ENCODE results near the gene USH2A.

USH2A gene

GRCh38 chr1:216270086-216270773 is 153.0 kb downstream of the USH2A start:
- TF ChIP-seq, protein P1, sequence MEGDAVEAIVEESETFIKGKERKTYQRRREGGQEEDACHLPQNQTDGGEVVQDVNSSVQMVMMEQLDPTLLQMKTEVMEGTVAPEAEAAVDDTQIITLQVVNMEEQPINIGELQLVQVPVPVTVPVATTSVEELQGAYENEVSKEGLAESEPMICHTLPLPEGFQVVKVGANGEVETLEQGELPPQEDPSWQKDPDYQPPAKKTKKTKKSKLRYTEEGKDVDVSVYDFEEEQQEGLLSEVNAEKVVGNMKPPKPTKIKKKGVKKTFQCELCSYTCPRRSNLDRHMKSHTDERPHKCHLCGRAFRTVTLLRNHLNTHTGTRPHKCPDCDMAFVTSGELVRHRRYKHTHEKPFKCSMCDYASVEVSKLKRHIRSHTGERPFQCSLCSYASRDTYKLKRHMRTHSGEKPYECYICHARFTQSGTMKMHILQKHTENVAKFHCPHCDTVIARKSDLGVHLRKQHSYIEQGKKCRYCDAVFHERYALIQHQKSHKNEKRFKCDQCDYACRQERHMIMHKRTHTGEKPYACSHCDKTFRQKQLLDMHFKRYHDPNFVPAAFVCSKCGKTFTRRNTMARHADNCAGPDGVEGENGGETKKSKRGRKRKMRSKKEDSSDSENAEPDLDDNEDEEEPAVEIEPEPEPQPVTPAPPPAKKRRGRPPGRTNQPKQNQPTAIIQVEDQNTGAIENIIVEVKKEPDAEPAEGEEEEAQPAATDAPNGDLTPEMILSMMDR (IDR thresholded peaks at IDR 0.05; ENCODE audit: low read depth, low read length, missing control alignments) = no peak
- DNase-seq (ENCODE audit: extremely low read depth, low read depth) = no peak
- H3K4me3 ChIP-seq (replicated peaks; ENCODE audit: low read depth, low read length) = no peak overlapping the region

DNA sequence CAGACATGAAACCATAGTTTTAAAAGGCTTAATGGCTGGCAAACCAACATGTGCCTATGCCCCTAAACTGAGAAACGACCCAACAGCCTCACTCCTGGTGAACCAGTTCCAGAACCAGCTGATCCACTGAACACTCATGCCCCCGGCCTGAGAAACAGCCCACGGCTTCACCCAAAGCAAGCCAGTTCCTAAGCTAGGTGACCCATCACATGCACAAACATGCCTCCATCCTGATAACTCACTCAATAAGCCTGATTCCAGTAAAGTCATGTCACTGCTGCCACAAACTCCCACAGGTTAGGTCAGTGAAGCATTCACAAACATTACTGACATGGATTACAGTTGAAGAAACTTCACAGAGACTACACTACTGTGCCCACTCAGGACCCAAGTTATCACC is 161.6 kb downstream of the USH2A start:
- no peak overlapping the region for H3K4me3 ChIP-seq (replicated peaks; ENCODE audit: low read depth, low read length)
- TF ChIP-seq, protein P1 (IDR thresholded peaks at IDR 0.05; ENCODE audit: low read depth, low read length, missing control alignments) = no peak
- no peak for DNase-seq (ENCODE audit: extremely low read depth, low read depth)

DNA sequence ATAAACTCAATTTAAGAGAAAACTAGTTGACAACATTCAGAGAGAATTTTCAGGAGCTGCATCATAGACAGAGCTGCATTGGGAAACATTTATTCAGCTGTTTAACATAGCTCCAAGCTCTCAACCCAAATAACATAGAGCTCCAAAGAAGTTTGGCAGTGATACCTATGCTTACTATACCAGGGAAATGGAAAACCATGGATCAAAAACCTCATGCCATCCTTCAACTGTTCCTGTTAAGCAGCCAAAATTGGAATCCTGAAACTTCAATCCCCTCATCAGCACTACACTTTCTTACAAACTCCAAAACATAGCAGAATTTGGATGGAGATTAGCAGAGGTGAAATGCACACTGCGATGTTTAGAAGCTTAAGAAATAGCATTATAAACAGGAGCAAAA is 164.4 kb downstream of the USH2A start:
- TF ChIP-seq, protein P1 (IDR thresholded peaks at IDR 0.05; ENCODE audit: low read depth, low read length, missing control alignments) = no peak
- no peak for DNase-seq (ENCODE audit: extremely low read depth, low read depth)
- H3K4me3 ChIP-seq (replicated peaks; ENCODE audit: low read depth, low read length) = no peak overlapping the region

GRCh38 chr1:216258386-216258785 is 164.9 kb downstream of the USH2A start:
- no peak overlapping the region for H3K4me3 ChIP-seq (replicated peaks; ENCODE audit: low read depth, low read length)
- no peak for DNase-seq (ENCODE audit: extremely low read depth, low read depth)
- TF ChIP-seq, protein P1 (IDR thresholded peaks at IDR 0.05; ENCODE audit: low read depth, low read length, missing control alignments) = no peak

- no peak overlapping the region for H3K4me3 ChIP-seq (replicated peaks; ENCODE audit: low read depth, low read length)
- TF ChIP-seq, protein P1 (IDR thresholded peaks at IDR 0.05; ENCODE audit: low read depth, low read length, missing control alignments) = no peak
- DNase-seq (ENCODE audit: extremely low read depth, low read depth) = no peak
These were observed 172.4 kb downstream of the USH2A start for GRCh38 chr1:216250861-216251260.

DNA sequence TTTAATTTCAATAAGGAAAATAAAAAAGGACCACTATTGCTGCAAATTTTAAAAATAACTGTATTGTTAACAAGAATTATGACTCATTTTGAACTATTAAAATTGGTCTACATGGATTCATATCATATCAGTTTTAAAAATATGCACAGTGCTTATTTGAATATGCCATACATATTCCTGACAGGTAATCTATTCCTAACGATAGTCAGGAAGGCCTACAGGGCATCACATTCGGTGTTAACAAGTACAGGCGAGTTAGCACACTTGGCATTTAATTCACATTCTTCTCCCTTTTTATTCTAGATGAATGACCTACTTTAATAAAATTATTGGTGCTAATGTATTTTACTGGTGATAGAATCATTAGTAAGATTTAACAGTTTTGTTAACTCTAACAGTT is 174.6 kb downstream of the USH2A start:
- no peak overlapping the region for H3K4me3 ChIP-seq (replicated peaks; ENCODE audit: low read depth, low read length)
- TF ChIP-seq, protein P1 (IDR thresholded peaks at IDR 0.05; ENCODE audit: low read depth, low read length, missing control alignments) = no peak
- no peak for DNase-seq (ENCODE audit: extremely low read depth, low read depth)

DNA sequence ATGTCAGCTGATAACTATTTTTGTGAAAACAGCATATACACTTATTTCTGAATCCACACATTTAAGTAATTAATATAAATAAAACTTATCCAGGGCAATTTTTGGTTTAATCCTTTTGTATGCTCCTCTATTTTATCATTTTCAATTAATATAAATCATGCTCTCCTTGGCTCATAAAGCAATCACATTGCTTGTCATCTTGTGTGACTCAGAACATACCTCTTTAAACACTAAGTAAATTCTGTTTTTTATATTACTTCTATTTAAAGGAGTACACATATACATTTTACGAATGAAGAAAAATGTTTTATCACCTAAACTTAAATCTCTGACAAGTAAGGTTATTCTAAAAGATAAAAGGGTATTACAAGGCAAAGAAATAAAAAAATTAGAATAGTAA is 175.3 kb downstream of the USH2A start:
- TF ChIP-seq, protein P1 (IDR thresholded peaks at IDR 0.05; ENCODE audit: low read depth, low read length, missing control alignments) = no peak
- H3K4me3 ChIP-seq (replicated peaks; ENCODE audit: low read depth, low read length) = no peak overlapping the region
- no peak for DNase-seq (ENCODE audit: extremely low read depth, low read depth)
